Stomach (tissue), 9 donors: Measurements from ENCODE around the gene ROS1. TPM values are rescaled to one million over a fixed set of nuclear protein-coding genes. Genes with fewer than 3 reads are reported as not detected.

Experiments
- DNase-seq, 2 donors: peaks; one replicate each; pipeline versions ENCODE4 v3.0.0 to v3.0.0-alpha.2; 2013 to 2019
- H3K27ac ChIP-seq, 5 donors: fragments of 200-600 bp in 4 of 5; sonication (generic) in 4 of 5; one replicate each; pipeline ENCODE4 v1.5.1; 2013 to 2019; ENCODE audit warnings: mild to moderate bottlenecking in 1 of 5, moderate library complexity in 1 of 5
- H3K27me3 ChIP-seq, 3 donors: fragments of 200-600 bp; sonication (generic); one replicate each; pipeline ENCODE4 v1.5.1; 2017 to 2019; ENCODE audit warnings: mixed run types in 1 of 3
- H3K36me3 ChIP-seq, 4 donors: fragments of 200-600 bp; sonication (generic); 1 replicate in 3 of 4; 2 replicates in 1 of 4; pipeline ENCODE4 v1.5.1; 2016 to 2019
- H3K4me1 ChIP-seq, 4 donors: fragments of 200-600 bp; sonication (generic); one replicate each; pipeline ENCODE4 v1.5.1; 2016 to 2019
- H3K4me3 ChIP-seq, 4 donors: fragments of 200-600 bp; sonication (generic) in 3 of 4; one replicate each; pipeline ENCODE4 v1.5.1; 2016 to 2019; ENCODE audit warnings: mild to moderate bottlenecking in 1 of 4
- H3K9me3 ChIP-seq, 4 donors: fragments of 200-600 bp; sonication (generic); one replicate each; pipeline ENCODE4 v1.5.1; 2016 to 2019
- CTCF ChIP-seq, 7 experiments: fragments of 450-650 bp in 4 of 7; fragments of 200-600 bp in 3 of 7; sonication (generic) in 3 of 7; IDR thresholded peaks; one replicate each; pipeline ENCODE4 v1.5.1; 2016 to 2019; ENCODE audit warnings: antibody characterized with exemption in 7 of 7, control low read depth in 2 of 7, mild to moderate bottlenecking in 1 of 7
- EP300 ChIP-seq: sonication (generic); formaldehyde crosslinking; IDR thresholded peaks from one replicate; pipeline ENCODE4 v1.6.1; 2017; ENCODE audit warnings: antibody characterized with exemption
- POLR2A ChIP-seq, 4 donors: fragments of 450-650 bp; IDR thresholded peaks; one replicate each; pipeline ENCODE4 v1.6.1; 2016; ENCODE audit warnings: antibody characterized with exemption in 4 of 4, control low read depth in 2 of 4, mild to moderate bottlenecking in 1 of 4, moderate library complexity in 1 of 4
- POLR2AphosphoS5 ChIP-seq, 3 donors: sonication (generic); formaldehyde crosslinking; IDR thresholded peaks; one replicate each; pipeline ENCODE4 v1.6.1; 2016; ENCODE audit warnings: antibody characterized with exemption in 3 of 3
- WGBS, 5 donors: extraction: QIAGEN DNeasy Blood & Tissue Kit in 3 of 5; methylation state at CpG; one replicate each; pipeline versions ENCODE4 v1.1.5 to v1.1.7; 2013 to 2018; 5-methylcytosine and 5-hydroxymethylcytosine counted together
- intact Hi-C: fragments of 100-400 bp; cut with DNase I; formaldehyde crosslinking; loops from one replicate; pipeline ENCODE4 v1.15.1; 2023; ENCODE audit warnings: low total_unique reads
- polyA plus RNA-seq, 3 donors: library from polyadenylated mRNA; stranded (reverse); fragments of 200-250 nt; gene quantifications; one replicate each; pipeline ENCODE4 v1.2.3, GENCODE V29; 2013
- total RNA-seq, 5 donors: library from RNA; depleted of rRNA; stranded (reverse); fragments of >200 nt; gene quantifications; one replicate each; pipeline versions ENCODE4 v1.1.0 to v1.2.3, GENCODE V29; 2014 to 2016
- donor health status: healthy with polysubstance abuse.
- donor health status: Bipolar disorder and iron deficiency.
- donor health status: healthy.

The ROS1 gene
- total and polyA plus RNA-seq, 8 donors = 0.08 to 4.3 (median 2.1) TPM; not detected in 4

DNA sequence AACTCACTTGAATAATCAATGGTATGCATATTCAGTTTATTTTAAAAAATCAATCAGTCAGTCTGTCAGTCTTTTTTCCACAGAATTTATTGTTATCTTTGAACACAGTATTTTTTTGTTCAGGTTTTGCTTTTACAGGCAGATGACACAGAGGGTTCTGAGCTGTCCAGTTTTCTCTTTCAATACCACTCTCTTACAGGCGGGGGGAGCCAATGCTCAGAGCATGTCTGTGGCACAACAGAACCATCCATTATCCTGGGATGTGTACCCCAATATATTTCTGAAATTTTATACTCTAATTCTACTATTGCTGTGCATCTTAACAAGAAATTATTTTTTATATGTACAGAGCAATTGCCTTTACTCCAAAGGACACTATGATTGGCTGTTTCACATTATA is 21.2 kb downstream of the ROS1 start:
- Histone ChIP-seq H3K4me1 (no peaks in the 10 kb centered on the region), H3K9me3 (no peaks in the 10 kb centered on the region), H3K36me3 (no peaks in the 10 kb centered on the region), H3K27ac (no peak overlapping the region), H3K27me3 (no peaks in the 10 kb centered on the region), H3K4me3 (no peak overlapping the region)
- 0 to 77% (median 59%) methylated on average over 1 of the region's 1 CpG for WGBS, 5 donors
- no peak for DNase-seq
- intact Hi-C loops = no loop called here
- no peak for TF ChIP-seq POLR2A (IDR thresholded peaks at IDR 0.05)
- TF ChIP-seq POLR2AphosphoS5 (IDR thresholded peaks at IDR 0.05) = no peak
- TF ChIP-seq EP300 = no peak
- no peak for TF ChIP-seq CTCF (IDR thresholded peaks at IDR 0.05)

GRCh38 chr6:117401799-117402198 is 23.9 kb downstream of the ROS1 start:
- no peak for TF ChIP-seq EP300
- no peak for TF ChIP-seq CTCF (IDR thresholded peaks at IDR 0.05)
- TF ChIP-seq POLR2AphosphoS5 (IDR thresholded peaks at IDR 0.05) = no peak
- no peak for TF ChIP-seq POLR2A (IDR thresholded peaks at IDR 0.05)
- intact Hi-C loops = no loop called here
- Histone ChIP-seq H3K4me1 (no peaks in the 10 kb centered on the region), H3K27me3 (no peaks in the 10 kb centered on the region), H3K4me3 (no peak overlapping the region), H3K27ac (no peak overlapping the region), H3K9me3 (no peaks in the 10 kb centered on the region), H3K36me3 (no peaks in the 10 kb centered on the region)
- no peak for DNase-seq
- WGBS, 5 donors = 60 to 83% (median 79%) methylated on average over 2 of the region's 2 CpGs

DNA sequence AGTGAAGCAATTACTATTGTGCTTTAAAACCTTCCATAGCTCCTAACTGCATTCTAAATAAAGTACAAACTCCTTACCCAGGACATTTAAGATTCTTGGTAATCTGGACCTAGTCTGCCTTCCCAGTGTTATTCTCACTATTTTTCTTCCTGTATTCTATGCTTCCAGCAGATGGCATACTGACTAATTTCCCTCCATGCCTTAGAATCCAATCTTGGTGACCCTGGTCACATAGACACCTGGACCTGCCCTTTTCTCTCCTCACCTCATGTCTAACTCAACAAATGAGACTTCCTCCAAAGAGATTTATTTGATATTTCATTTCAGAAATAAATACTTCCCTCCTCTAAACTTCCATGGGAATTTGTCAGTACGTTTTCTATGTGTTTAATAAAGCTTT is 25.8 kb downstream of the ROS1 start:
- peak in 1 of 2 donors; percentile 9 for DNase-seq
- WGBS, 5 donors = 0 to 62% (median 55%) methylated on average over 1 of the region's 1 CpG
- H3K9me3 ChIP-seq = no peaks in the 10 kb centered on the region
- H3K27ac ChIP-seq = no peak overlapping the region
- peak in 2 of 7 experiments; percentile 16 to 17 for TF ChIP-seq CTCF (IDR thresholded peaks at IDR 0.05)
- no peak for TF ChIP-seq EP300
- no peak overlapping the region for H3K4me3 ChIP-seq
- H3K4me1 ChIP-seq = no peaks in the 10 kb centered on the region
- intact Hi-C loops = no loop called here
- H3K27me3 ChIP-seq = no peaks in the 10 kb centered on the region
- H3K36me3 ChIP-seq = no peaks in the 10 kb centered on the region

- 77 to 94% (median 92%) methylated on average over 5 of the region's 5 CpGs for WGBS, 5 donors
- H3K4me1 ChIP-seq = no peaks in the 10 kb centered on the region
- DNase-seq = no peak
- no peak overlapping the region for H3K27ac ChIP-seq
- TF ChIP-seq EP300 = no peak
- H3K4me3 ChIP-seq = no peak overlapping the region
- H3K9me3 ChIP-seq = no peaks in the 10 kb centered on the region
- intact Hi-C loops = no loop called here
- H3K27me3 ChIP-seq = no peaks in the 10 kb centered on the region
- H3K36me3 ChIP-seq = no peaks in the 10 kb centered on the region
Observed at GRCh38 chr6:117399126-117399525, 26.6 kb downstream of the ROS1 start.

- H3K9me3 ChIP-seq = no peaks in the 10 kb centered on the region
- no peak for DNase-seq
- 54 to 63% (median 56%) methylated on average over 3 of the region's 3 CpGs for WGBS, 5 donors
- no peak overlapping the region for H3K4me3 ChIP-seq
- H3K4me1 ChIP-seq = no peaks in the 10 kb centered on the region
- no peaks in the 10 kb centered on the region for H3K27me3 ChIP-seq
- no peaks in the 10 kb centered on the region for H3K36me3 ChIP-seq
- intact Hi-C loops = no loop called here
- H3K27ac ChIP-seq = no peak overlapping the region
- no peak for TF ChIP-seq EP300
- TF ChIP-seq CTCF (IDR thresholded peaks at IDR 0.05) = no peak
- no peak for TF ChIP-seq POLR2AphosphoS5 (IDR thresholded peaks at IDR 0.05)
Observed at GRCh38 chr6:117397536-117398227, 28.1 kb downstream of the ROS1 start.
